Colonic mucosa (tissue), 4 donors: ENCODE data around the gene AGBL1. TPM values are rescaled to one million over a fixed set of nuclear protein-coding genes. Genes with fewer than 3 reads are reported as not detected.

ENCODE experiments used
- DNase-seq: peaks from one replicate; pipeline ENCODE4 v3.0.0-alpha.2; 2020
- H3K27ac ChIP-seq: fragments of 200-600 bp; one replicate; pipeline ENCODE4 v1.8.0; 2021
- H3K27me3 ChIP-seq: fragments of 200-600 bp; one replicate; pipeline ENCODE4 v1.8.0; 2021
- H3K36me3 ChIP-seq: fragments of 200-600 bp; one replicate; pipeline ENCODE4 v1.8.0; 2021
- H3K4me1 ChIP-seq: fragments of 200-600 bp; one replicate; pipeline ENCODE4 v1.8.0; 2021; ENCODE audit warnings: mild to moderate bottlenecking
- H3K4me3 ChIP-seq: fragments of 200-600 bp; one replicate; pipeline ENCODE4 v1.8.0; 2021
- H3K9ac ChIP-seq, 2 donors: one replicate each; pipeline ENCODE4 v1.7.0; 2013; ENCODE audit warnings: control low read depth in 2 of 2, low read depth in 2 of 2, low read length in 2 of 2
- H3K9me3 ChIP-seq: fragments of 200-600 bp; one replicate; pipeline ENCODE4 v1.8.0; 2021
- intact Hi-C: fragments of 100-400 bp; cut with DNase I; formaldehyde crosslinking; loops from one replicate; pipeline ENCODE4 v1.14.1; 2022
- total RNA-seq, 2 donors: library from RNA; stranded (reverse); fragmentation: NEBNext Ultra II Directional in 1 of 2; extraction: Animal tissue kit (Norgen Biotek cat#: 25700) in 1 of 2; gene quantifications; one replicate each; pipeline ENCODE4 v1.2.1, GENCODE V29; 2021
- TF ChIP-seq, protein P1 (sequence below): fragments of 200-600 bp; IDR thresholded peaks from one replicate; pipeline ENCODE4 v1.8.0; 2022; ENCODE audit warnings: antibody characterized with exemption, mild to moderate bottlenecking
- donor health status: healthy.
- donor health status: DM: no; HTN: no; CAD: no.
- donor health status: DM: no; HTN: no; CAD: no.

Gene AGBL1
- total RNA-seq, 2 donors from 2014 or later = 0.10 to 0.24 TPM

DNA sequence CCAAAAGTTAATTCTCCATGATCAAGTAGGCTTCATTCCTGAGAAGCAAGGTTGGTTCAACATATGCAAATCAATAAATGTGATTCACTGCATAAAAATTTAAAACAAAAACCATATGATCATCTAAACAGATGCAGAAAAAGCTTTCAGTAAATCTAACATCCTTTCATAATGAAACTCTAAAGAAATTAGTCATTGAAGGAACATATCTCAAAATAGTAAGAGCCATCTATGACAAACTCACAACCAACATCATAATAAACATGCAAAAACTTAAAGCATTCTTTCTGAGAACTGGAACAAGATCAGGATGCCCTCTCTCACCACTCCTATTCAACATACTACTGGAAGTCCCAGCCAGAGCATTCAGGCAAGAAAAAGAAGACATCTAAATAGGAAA lies 254.1 kb downstream of the AGBL1 start:
- no peaks in the 10 kb centered on the region for H3K9me3 ChIP-seq
- no peak overlapping the region for H3K9ac ChIP-seq
- no peaks in the 10 kb centered on the region for H3K27me3 ChIP-seq
- no peak overlapping the region for H3K4me3 ChIP-seq
- no peak overlapping the region for H3K27ac ChIP-seq
- intact Hi-C loops = no loop called here
- TF ChIP-seq, protein P1, sequence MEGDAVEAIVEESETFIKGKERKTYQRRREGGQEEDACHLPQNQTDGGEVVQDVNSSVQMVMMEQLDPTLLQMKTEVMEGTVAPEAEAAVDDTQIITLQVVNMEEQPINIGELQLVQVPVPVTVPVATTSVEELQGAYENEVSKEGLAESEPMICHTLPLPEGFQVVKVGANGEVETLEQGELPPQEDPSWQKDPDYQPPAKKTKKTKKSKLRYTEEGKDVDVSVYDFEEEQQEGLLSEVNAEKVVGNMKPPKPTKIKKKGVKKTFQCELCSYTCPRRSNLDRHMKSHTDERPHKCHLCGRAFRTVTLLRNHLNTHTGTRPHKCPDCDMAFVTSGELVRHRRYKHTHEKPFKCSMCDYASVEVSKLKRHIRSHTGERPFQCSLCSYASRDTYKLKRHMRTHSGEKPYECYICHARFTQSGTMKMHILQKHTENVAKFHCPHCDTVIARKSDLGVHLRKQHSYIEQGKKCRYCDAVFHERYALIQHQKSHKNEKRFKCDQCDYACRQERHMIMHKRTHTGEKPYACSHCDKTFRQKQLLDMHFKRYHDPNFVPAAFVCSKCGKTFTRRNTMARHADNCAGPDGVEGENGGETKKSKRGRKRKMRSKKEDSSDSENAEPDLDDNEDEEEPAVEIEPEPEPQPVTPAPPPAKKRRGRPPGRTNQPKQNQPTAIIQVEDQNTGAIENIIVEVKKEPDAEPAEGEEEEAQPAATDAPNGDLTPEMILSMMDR = no peak
- DNase-seq = no peak
- H3K4me1 ChIP-seq = no peaks in the 10 kb centered on the region
- no peaks in the 10 kb centered on the region for H3K36me3 ChIP-seq

DNA sequence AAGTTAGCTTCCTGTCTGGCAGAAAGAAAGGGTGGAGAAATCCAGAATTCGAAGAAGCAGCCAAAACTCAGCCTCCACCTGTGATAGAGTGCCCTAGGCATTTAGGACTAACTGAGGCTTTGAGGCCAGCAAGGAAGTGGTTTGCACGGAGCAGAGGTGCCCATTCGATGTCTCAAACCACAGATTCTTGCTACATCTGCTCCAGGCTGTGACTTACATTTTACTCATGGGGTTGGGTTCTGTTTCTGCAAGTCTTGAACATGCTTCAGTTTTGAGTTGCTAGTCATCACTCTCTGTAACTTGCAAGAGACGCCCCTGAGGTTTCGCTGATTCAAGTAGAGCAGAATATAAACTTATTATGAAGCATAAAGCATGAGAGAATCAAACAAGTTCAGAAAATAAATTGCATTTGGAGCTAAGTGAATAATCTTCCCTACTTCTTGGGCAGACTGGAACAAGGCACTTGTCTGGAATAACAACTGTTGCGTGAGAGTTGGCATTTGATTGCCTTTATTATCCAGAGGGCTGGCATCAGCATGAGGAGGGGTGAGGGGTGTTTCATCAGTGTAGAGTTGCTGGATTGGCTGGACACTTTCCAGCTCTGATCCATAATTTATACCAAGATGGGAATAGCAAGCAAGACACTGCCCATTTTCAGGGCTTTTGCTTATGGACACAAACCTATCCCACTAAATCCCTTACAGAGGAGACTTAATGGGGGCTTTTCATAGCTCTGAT lies 256.5 kb downstream of the AGBL1 start:
- no peaks in the 10 kb centered on the region for H3K4me1 ChIP-seq

DNA sequence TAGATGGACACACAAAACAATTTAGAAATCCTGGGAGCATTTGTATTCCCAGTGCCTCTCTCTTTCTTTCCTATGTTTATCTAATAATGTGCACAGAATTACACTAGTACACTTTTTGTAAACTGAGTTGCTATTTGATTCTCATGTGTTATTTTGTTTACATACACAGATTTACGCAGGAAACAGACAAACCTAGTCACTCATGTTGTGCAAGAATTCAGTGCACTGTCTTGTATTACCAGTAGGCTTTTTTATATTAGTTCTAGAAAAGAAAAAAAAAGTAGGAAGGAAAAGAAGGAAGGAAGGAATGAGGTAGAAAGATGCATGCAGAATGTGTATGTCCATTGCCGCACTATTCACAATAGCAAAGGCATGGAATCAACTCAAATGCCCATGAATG lies 257.4 kb downstream of the AGBL1 start:
- H3K27ac ChIP-seq = no peak overlapping the region
- intact Hi-C loops = no loop called here
- no peak overlapping the region for H3K9ac ChIP-seq
- H3K36me3 ChIP-seq = no peaks in the 10 kb centered on the region
- no peak for DNase-seq
- no peaks in the 10 kb centered on the region for H3K9me3 ChIP-seq
- H3K4me3 ChIP-seq = no peak overlapping the region
- H3K4me1 ChIP-seq = no peaks in the 10 kb centered on the region
- no peaks in the 10 kb centered on the region for H3K27me3 ChIP-seq
- TF ChIP-seq, protein P1 = no peak

More for the DNA sequence above, 256.5 kb downstream of the AGBL1 start:
- Histone ChIP-seq H3K27me3 (no peaks in the 10 kb centered on the region), H3K27ac (no peak overlapping the region), H3K4me3 (no peak overlapping the region), H3K36me3 (no peaks in the 10 kb centered on the region), H3K9ac (no peak overlapping the region), H3K9me3 (no peaks in the 10 kb centered on the region)
- DNase-seq = no peak
- TF ChIP-seq, protein P1 = no peak
- intact Hi-C loops = no loop called here

DNA sequence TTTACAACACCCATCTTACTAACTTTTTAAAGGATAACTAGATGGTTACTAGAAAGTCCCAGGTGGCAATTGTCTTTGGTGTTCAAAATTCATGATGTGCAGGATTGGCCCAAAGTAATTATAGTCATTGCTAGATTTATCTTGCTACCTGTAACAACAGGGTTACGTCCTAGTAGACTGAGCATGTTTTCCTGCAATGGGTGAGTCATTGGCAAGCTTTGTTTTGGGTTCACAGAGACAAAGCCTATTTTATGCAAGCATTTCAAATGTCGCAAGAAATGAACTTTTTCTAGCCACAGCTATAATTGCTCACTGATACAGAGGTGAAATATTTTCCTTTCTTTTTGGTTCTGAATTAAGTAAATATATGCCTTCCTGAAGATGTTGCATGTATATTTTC lies 267.6 kb downstream of the AGBL1 start:
- no peaks in the 10 kb centered on the region for H3K27me3 ChIP-seq
- H3K36me3 ChIP-seq = no peaks in the 10 kb centered on the region
- H3K4me1 ChIP-seq = no peaks in the 10 kb centered on the region
- H3K9me3 ChIP-seq = no peaks in the 10 kb centered on the region
- intact Hi-C loops = no loop called here
- H3K4me3 ChIP-seq = no peak overlapping the region
- TF ChIP-seq, protein P1 = no peak
- H3K9ac ChIP-seq = no peak overlapping the region
- DNase-seq = no peak
- H3K27ac ChIP-seq = no peak overlapping the region

DNA sequence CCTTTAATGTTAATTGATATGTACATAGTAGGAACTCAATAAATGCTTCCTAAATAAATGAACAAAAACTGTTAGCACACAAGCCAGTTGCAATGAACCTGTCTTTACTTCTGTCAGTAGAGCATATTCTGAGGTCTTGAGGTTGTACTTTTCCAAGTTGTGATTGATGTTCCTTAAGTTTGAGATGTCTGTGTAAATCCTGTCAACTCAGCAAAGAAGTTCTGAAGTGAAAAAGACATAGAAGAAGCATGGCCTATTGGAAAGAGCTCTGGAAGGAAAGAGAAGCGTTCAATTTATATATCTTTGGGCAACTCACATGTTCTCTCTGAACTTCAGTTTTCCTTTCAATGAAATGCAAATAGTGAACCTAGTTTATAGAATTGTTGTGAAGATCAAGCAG lies 269.9 kb downstream of the AGBL1 start:
- Histone ChIP-seq H3K9ac (no peak overlapping the region), H3K9me3 (no peaks in the 10 kb centered on the region), H3K4me1 (no peaks in the 10 kb centered on the region), H3K36me3 (no peaks in the 10 kb centered on the region), H3K27me3 (no peaks in the 10 kb centered on the region), H3K27ac (no peak overlapping the region), H3K4me3 (no peak overlapping the region)
- TF ChIP-seq, protein P1 = no peak
- intact Hi-C loops = no loop called here
- no peak for DNase-seq
